Neutrophil (primary cell): ENCODE measurements around the gene CSNK1A1L.
A peak's percentile ranks its signal among the peaks of the same experiment; 100 is the strongest.

ENCODE experiments used
- H3K27ac ChIP-seq: fragments of 200-600 bp; sonication (generic); 2 replicates; pipeline ENCODE4 v1.5.1; 2016; ENCODE audit warnings: mild to moderate bottlenecking, moderate library complexity
- H3K27me3 ChIP-seq: fragments of 200-600 bp; sonication (generic); 2 replicates; pipeline ENCODE4 v1.6.0; 2016; ENCODE audit warnings: mild to moderate bottlenecking
- H3K36me3 ChIP-seq: fragments of 200-600 bp; sonication (generic); 2 replicates; pipeline ENCODE4 v1.5.1; 2017
- H3K4me1 ChIP-seq, 2 experiments: fragments of 200-600 bp in 1 of 2; sonication (generic) in 1 of 2; 1 replicate in 1 of 2; 2 replicates in 1 of 2; pipeline versions ENCODE4 v1.5.1 to v1.6.1; 2013 to 2016; ENCODE audit warnings: low read depth in 1 of 2, low read length in 1 of 2, mild to moderate bottlenecking in 1 of 2, moderate library complexity in 1 of 2; ENCODE audit not compliant: control insufficient read depth in 1 of 2, insufficient read depth in 1 of 2
- H3K4me3 ChIP-seq, 2 experiments: fragments of 200-600 bp in 1 of 2; sonication (generic) in 1 of 2; 1 replicate in 1 of 2; 2 replicates in 1 of 2; pipeline ENCODE4 v1.5.1; 2013 to 2016; ENCODE audit warnings: low read depth in 1 of 2, low read length in 1 of 2, mild to moderate bottlenecking in 1 of 2, moderate library complexity in 1 of 2
- H3K9me3 ChIP-seq: fragments of 200-600 bp; sonication (generic); 2 replicates; pipeline ENCODE4 v1.5.1; 2016
- CTCF ChIP-seq: fragments of 200-600 bp; sonication (generic); IDR thresholded peaks from 2 replicates; pipeline ENCODE4 v1.5.1; 2016; ENCODE audit warnings: antibody characterized with exemption

CSNK1A1L gene

GRCh38 chr13:37107868-37108267, 2.4 kb upstream of the CSNK1A1L start:
- H3K9me3 ChIP-seq, result no peaks in the 10 kb centered on the region
- H3K36me3 ChIP-seq, result peaks cover 83% of the 10 kb centered on the region
- no peaks in the 10 kb centered on the region for H3K27me3 ChIP-seq
- no peak overlapping the region for H3K4me3 ChIP-seq
- H3K27ac ChIP-seq, result peak overlapping the region; percentile 65
- peaks cover 19 to 22% of the 10 kb centered on the region in 2 experiments for H3K4me1 ChIP-seq
- no peak for TF ChIP-seq CTCF

- Histone ChIP-seq H3K9me3 (no peaks in the 10 kb centered on the region), H3K4me1 (peaks cover 23 to 26% of the 10 kb centered on the region in 2 experiments), H3K27ac (peak overlapping the region; percentile 65), H3K27me3 (no peaks in the 10 kb centered on the region), H3K4me3 (no peak overlapping the region), H3K36me3 (peaks cover 79% of the 10 kb centered on the region)
- TF ChIP-seq CTCF, result no peak
Observed at GRCh38 chr13:37107456-37107855, 2.0 kb upstream of the CSNK1A1L start.

GRCh38 chr13:37106642-37107041, 1.2 kb upstream of the CSNK1A1L start:
- no peaks in the 10 kb centered on the region for H3K9me3 ChIP-seq
- peaks cover 71% of the 10 kb centered on the region for H3K36me3 ChIP-seq
- TF ChIP-seq CTCF, result no peak
- H3K4me1 ChIP-seq, result peaks cover 31 to 35% of the 10 kb centered on the region in 2 experiments
- no peak overlapping the region for H3K4me3 ChIP-seq
- H3K27ac ChIP-seq, result peak overlapping the region; percentile 65
- H3K27me3 ChIP-seq, result no peaks in the 10 kb centered on the region

GRCh38 chr13:37102896-37103295, 2.6 kb downstream of the CSNK1A1L start:
- H3K4me1 ChIP-seq, result peaks cover 41 to 45% of the 10 kb centered on the region in 2 experiments

GRCh38 chr13:37101201-37101600, 4.3 kb downstream of the CSNK1A1L start:
- Histone ChIP-seq H3K4me1 (peaks cover 58 to 62% of the 10 kb centered on the region in 2 experiments), H3K36me3 (peaks cover 39% of the 10 kb centered on the region), H3K27ac (peak overlapping the region; percentile 28), H3K27me3 (no peaks in the 10 kb centered on the region), H3K9me3 (no peaks in the 10 kb centered on the region), H3K4me3 (no peak overlapping the region)
- TF ChIP-seq CTCF, result no peak

More at GRCh38 chr13:37102896-37103295, 2.6 kb downstream of the CSNK1A1L start:
- no peak for TF ChIP-seq CTCF
- Histone ChIP-seq H3K36me3 (peaks cover 49% of the 10 kb centered on the region), H3K27me3 (no peaks in the 10 kb centered on the region), H3K9me3 (no peaks in the 10 kb centered on the region), H3K4me3 (no peak overlapping the region), H3K27ac (peak overlapping the region; percentile 65)

GRCh38 chr13:37100731-37101130, 4.7 kb downstream of the CSNK1A1L start:
- TF ChIP-seq CTCF, result no peak
- no peaks in the 10 kb centered on the region for H3K27me3 ChIP-seq
- peaks cover 34% of the 10 kb centered on the region for H3K36me3 ChIP-seq
- peak overlapping the region; percentile 28 for H3K27ac ChIP-seq
- no peak overlapping the region for H3K4me3 ChIP-seq
- H3K9me3 ChIP-seq, result no peaks in the 10 kb centered on the region
- peaks cover 62 to 66% of the 10 kb centered on the region in 2 experiments for H3K4me1 ChIP-seq
